CD14-positive monocyte (primary cell): ENCODE results near the gene CUX1. TPM values are rescaled to one million over a fixed set of nuclear protein-coding genes. Genes with fewer than 3 reads are reported as not detected.

Experiments
- DNase-seq, 3 donors: peaks; one replicate each; pipeline ENCODE4 v3.0.0-alpha.2; 2011 to 2022
- H2AFZ ChIP-seq: 2 replicates; pipeline ENCODE4 v1.6.0; 2012; ENCODE audit warnings: mild to moderate bottlenecking, low read depth, low read length, inconsistent platforms; ENCODE audit not compliant: insufficient read depth, poor library complexity, severe bottlenecking
- H3K27ac ChIP-seq, 2 donors: 1 replicate in 1 of 2; 2 replicates in 1 of 2; pipeline ENCODE4 v1.5.1; 2012 to 2013; ENCODE audit warnings: low read length in 2 of 2, control low read depth in 1 of 2, inconsistent platforms in 1 of 2, low read depth in 1 of 2, mild to moderate bottlenecking in 1 of 2
- H3K27me3 ChIP-seq, 2 donors: one replicate each; pipeline versions ENCODE4 v1.6.0 to v1.6.1; 2011 to 2013; ENCODE audit warnings: low read length in 2 of 2; ENCODE audit not compliant: control insufficient read depth in 2 of 2, insufficient read depth in 2 of 2
- H3K36me3 ChIP-seq, 2 donors: replicated peaks in 1 of 2; 1 replicate in 1 of 2; 2 replicates in 1 of 2; pipeline versions ENCODE4 v1.5.1 to v1.6.1; 2012 to 2013; ENCODE audit warnings: low read length in 2 of 2, control low read depth in 1 of 2, inconsistent platforms in 1 of 2, mild to moderate bottlenecking in 1 of 2; ENCODE audit not compliant: insufficient read depth in 2 of 2, control insufficient read depth in 1 of 2
- H3K4me1 ChIP-seq, 2 donors: 1 replicate in 1 of 2; 2 replicates in 1 of 2; pipeline versions ENCODE4 v1.5.1 to v1.6.1; 2012 to 2013; ENCODE audit warnings: low read length in 2 of 2, control low read depth in 1 of 2, inconsistent platforms in 1 of 2, mild to moderate bottlenecking in 1 of 2, moderate library complexity in 1 of 2; ENCODE audit not compliant: insufficient read depth in 2 of 2, control insufficient read depth in 1 of 2
- H3K4me2 ChIP-seq: replicated peaks from 2 replicates; pipeline ENCODE3; 2012; ENCODE audit warnings: low read length, moderate library complexity, mild to moderate bottlenecking; ENCODE audit not compliant: poor library complexity, severe bottlenecking; ENCODE audit errors: extremely low read depth
- H3K4me3 ChIP-seq, 3 experiments: fragments of 200-600 bp in 1 of 3; sonication (generic) in 1 of 3; replicated peaks in 1 of 3; 1 replicate in 2 of 3; 2 replicates in 1 of 3; pipeline ENCODE4 v1.5.1; 2011 to 2013; ENCODE audit warnings: low read length in 3 of 3, mild to moderate bottlenecking in 3 of 3, control low read depth in 2 of 3, low read depth in 2 of 3, inconsistent platforms in 1 of 3, moderate library complexity in 1 of 3
- H3K79me2 ChIP-seq: 2 replicates; pipeline ENCODE4 v1.6.0; 2012; ENCODE audit warnings: mild to moderate bottlenecking, control low read depth, inconsistent platforms, low read length, moderate library complexity; ENCODE audit not compliant: insufficient read depth
- H3K9ac ChIP-seq: 2 replicates; pipeline ENCODE4 v1.6.0; 2017; ENCODE audit warnings: low read length, mild to moderate bottlenecking; ENCODE audit not compliant: insufficient read depth, poor library complexity, severe bottlenecking
- H3K9me3 ChIP-seq, 2 donors: replicated peaks in 1 of 2; 1 replicate in 1 of 2; 2 replicates in 1 of 2; pipeline versions ENCODE4 v1.5.1 to v1.6.1; 2012 to 2013; ENCODE audit warnings: low read length in 2 of 2, control low read depth in 1 of 2; ENCODE audit not compliant: control insufficient read depth in 1 of 2, insufficient read depth in 1 of 2
- H4K20me1 ChIP-seq: 2 replicates; pipeline ENCODE4 v1.6.0; 2012; ENCODE audit warnings: mild to moderate bottlenecking, low read length, control low read depth, moderate library complexity; ENCODE audit not compliant: insufficient read depth
- H3K27ac Mint-ChIP-seq, 7 donors: one replicate each; pipeline ENCODE4 v1.8.0; 2020; ENCODE audit warnings: mild to moderate bottlenecking in 7 of 7, mixed read lengths in 7 of 7, moderate library complexity in 6 of 7, inconsistent platforms in 2 of 7
- H3K27me3 Mint-ChIP-seq, 3 donors: one replicate each; pipeline ENCODE4 v1.8.0; 2021 to 2022; ENCODE audit warnings: low read depth in 3 of 3, mild to moderate bottlenecking in 3 of 3, mixed read lengths in 3 of 3, moderate library complexity in 3 of 3, inconsistent platforms in 1 of 3
- H3K36me3 Mint-ChIP-seq, 2 donors: one replicate each; pipeline ENCODE4 v1.8.0; 2020; ENCODE audit warnings: mixed read lengths in 2 of 2, inconsistent platforms in 1 of 2, mild to moderate bottlenecking in 1 of 2
- H3K4me1 Mint-ChIP-seq: one replicate; pipeline ENCODE4 v1.8.0; 2020; ENCODE audit warnings: mild to moderate bottlenecking, mixed read lengths
- H3K4me3 Mint-ChIP-seq, 2 donors: one replicate each; pipeline ENCODE4 v1.8.0; 2020; ENCODE audit warnings: mild to moderate bottlenecking in 2 of 2, mixed read lengths in 2 of 2, moderate library complexity in 1 of 2
- H3K9me3 Mint-ChIP-seq, 7 donors: one replicate each; pipeline ENCODE4 v1.8.0; 2020 to 2022; ENCODE audit warnings: mixed read lengths in 7 of 7, mild to moderate bottlenecking in 6 of 7, moderate library complexity in 6 of 7, inconsistent platforms in 2 of 7
- CTCF ChIP-seq: fragments of 200-600 bp; IDR thresholded peaks from one replicate; pipeline ENCODE4 v1.8.0; 2022; ENCODE audit warnings: antibody characterized with exemption, mild to moderate bottlenecking
- WGBS: methylation state at CpG from one replicate; pipeline ENCODE4 v1.1.5; 2013; ENCODE audit warnings: missing lambda C conversion rate; ENCODE audit not compliant: insufficient coverage; 5-methylcytosine and 5-hydroxymethylcytosine counted together
- intact Hi-C, 2 donors: fragments of 100-400 bp; cut with micrococcal nuclease; formaldehyde crosslinking; loops; one replicate each; pipeline versions ENCODE4 v1.15.0 to v1.15.1; 2023
- polyA plus RNA-seq, 3 donors: library from polyadenylated mRNA; depleted of rRNA in 1 of 3; unstranded in 2 of 3; stranded (reverse) in 1 of 3; fragments of 300-500 nt in 2 of 3; fragments of >200 nt in 1 of 3; fragmentation: Illumina TruSeq in 2 of 3; gene quantifications; 1 replicate in 2 of 3; 2 replicates in 1 of 3; pipeline ENCODE4 v1.2.3, GENCODE V29; 2012 to 2021

CUX1 gene
- polyA plus RNA-seq, 3 donors, result 17.6 to 38.0 (median 28.0) TPM

GRCh38 chr7:102281785-102282184, 464.4 kb downstream of the CUX1 start:
- no peaks in the 10 kb centered on the region for H3K36me3 ChIP-seq
- no peak overlapping the region for H2AFZ ChIP-seq
- H3K36me3 Mint-ChIP-seq, result no peaks in the 10 kb centered on the region
- H3K27me3 Mint-ChIP-seq, result peaks cover 0 to 12% (median 2%) of the 10 kb centered on the region in 3 donors
- no peak overlapping the region for H3K9ac ChIP-seq
- no peak overlapping the region for H3K4me3 ChIP-seq
- no peak overlapping the region for H3K27ac Mint-ChIP-seq
- no peaks in the 10 kb centered on the region for H3K9me3 Mint-ChIP-seq
- H3K79me2 ChIP-seq, result peaks cover 15% of the 10 kb centered on the region
- H3K4me3 Mint-ChIP-seq, result no peak overlapping the region
- peaks cover 25% of the 10 kb centered on the region for H3K4me1 Mint-ChIP-seq
- H3K4me2 ChIP-seq, result no peak overlapping the region
- intact Hi-C loops, result loop anchor here (10.0 kb wide), 2 partner anchors 173 to 183 kb away; partner anchors contain the start of genes ALKBH4 (in 1 of the 2) and LRWD1 (in 1 of the 2)
- H4K20me1 ChIP-seq, result peaks cover 11% of the 10 kb centered on the region
- H3K27me3 ChIP-seq, result no peaks in the 10 kb centered on the region
- H3K9me3 ChIP-seq, result no peaks in the 10 kb centered on the region
- no peak overlapping the region for H3K27ac ChIP-seq
- peaks cover 28 to 35% of the 10 kb centered on the region in 2 donors for H3K4me1 ChIP-seq
- WGBS, result 95% methylated on average over 11 of the region's 14 CpGs
- DNase-seq, result no peak
- TF ChIP-seq CTCF, result no peak

- H3K4me3 Mint-ChIP-seq, result no peak overlapping the region
- H3K4me1 Mint-ChIP-seq, result peaks cover 26% of the 10 kb centered on the region
- 95% methylated on average over 26 of the region's 32 CpGs for WGBS
- Histone ChIP-seq H3K27me3 (no peaks in the 10 kb centered on the region), H3K79me2 (peaks cover 21% of the 10 kb centered on the region), H3K27ac (no peak overlapping the region), H3K4me3 (no peak overlapping the region), H3K9ac (no peak overlapping the region), H3K4me2 (no peak overlapping the region), H3K36me3 (no peaks in the 10 kb centered on the region), H3K9me3 (no peaks in the 10 kb centered on the region), H2AFZ (no peak overlapping the region), H3K4me1 (peaks cover 34 to 44% of the 10 kb centered on the region in 2 donors), H4K20me1 (peaks cover 20% of the 10 kb centered on the region)
- H3K36me3 Mint-ChIP-seq, result no peaks in the 10 kb centered on the region
- DNase-seq, result no peak
- no peaks in the 10 kb centered on the region for H3K9me3 Mint-ChIP-seq
- intact Hi-C loops, result loop anchor here (10.0 kb wide), 2 partner anchors 172 to 182 kb away; partner anchors contain the start of genes ALKBH4 (in 1 of the 2) and LRWD1 (in 1 of the 2)
- peaks cover 0 to 12% (median 2%) of the 10 kb centered on the region in 3 donors for H3K27me3 Mint-ChIP-seq
- TF ChIP-seq CTCF, result no peak
- peak overlapping the region in 1 of 7 donors; percentile 46 for H3K27ac Mint-ChIP-seq
These were observed 465.3 kb downstream of the CUX1 start for GRCh38 chr7:102282465-102283362.
